Right renal cortex interstitium (tissue), 3 donors: ENCODE measurements around the gene NANOS1. TPM values are rescaled to one million over a fixed set of nuclear protein-coding genes. Genes with fewer than 3 reads are reported as not detected.
"Not testable (repeated sequence)": the region's sequence is repeated elsewhere in the genome, so short reads cannot be mapped to it uniquely, and the experiment has no call there.

Experiments used
- DNase-seq, 3 donors: peaks; one replicate each; pipeline ENCODE4 v3.0.0-alpha.2; 2013; ENCODE audit warnings: low read depth in 3 of 3, low spot score in 2 of 3
- polyA plus RNA-seq, 3 donors: library from polyadenylated mRNA; unstranded; fragments of 120-200 nt; gene quantifications; one replicate each; pipeline ENCODE4 v1.2.1, GENCODE V29; 2013; ENCODE audit not compliant: insufficient read length in 3 of 3

Gene NANOS1
- polyA plus RNA-seq, 3 donors: 3.4 to 4.5 (median 3.5) TPM

GRCh38 chr10:119006451-119007210 is 22.9 kb upstream of the NANOS1 start:
- DNase-seq: no peak

- no peak for DNase-seq
Observed at GRCh38 chr10:119007211-119007574, 22.3 kb upstream of the NANOS1 start.

GRCh38 chr10:119020627-119020946 is 8.9 kb upstream of the NANOS1 start:
- DNase-seq: no peak

GRCh38 chr10:119022846-119023552 is 6.5 kb upstream of the NANOS1 start:
- DNase-seq: no peak

- no peak for DNase-seq
Observed at GRCh38 chr10:119023553-119023868, 6.0 kb upstream of the NANOS1 start.

- DNase-seq: no peak
Observed at GRCh38 chr10:119024882-119025281, 4.6 kb upstream of the NANOS1 start.

GRCh38 chr10:119025336-119025735 is 4.2 kb upstream of the NANOS1 start:
- no peak for DNase-seq

- no peak for DNase-seq
Observed at GRCh38 chr10:119025776-119026175, 3.7 kb upstream of the NANOS1 start.

- DNase-seq: no peak
Observed at GRCh38 chr10:119026301-119027110, 3.0 kb upstream of the NANOS1 start.

GRCh38 chr10:119028445-119028899 is 1.0 kb upstream of the NANOS1 start:
- not testable (repeated sequence) for DNase-seq

- DNase-seq: peak; percentile 61 to 79 (median 69)
Observed at GRCh38 chr10:119028900-119029612, 458 bp upstream of the NANOS1 start.

GRCh38 chr10:119030421-119031250 is 1.1 kb downstream of the NANOS1 start:
- DNase-seq: no peak

GRCh38 chr10:119031496-119032059 is 2.1 kb downstream of the NANOS1 start:
- no peak for DNase-seq

- DNase-seq: no peak
Observed at GRCh38 chr10:119039161-119039560, 9.6 kb downstream of the NANOS1 start.

GRCh38 chr10:119041326-119041725 is 11.8 kb downstream of the NANOS1 start:
- no peak for DNase-seq

GRCh38 chr10:119042169-119042568 is 12.7 kb downstream of the NANOS1 start:
- DNase-seq: no peak

- DNase-seq: no peak
Observed at GRCh38 chr10:119045561-119045960, 16.0 kb downstream of the NANOS1 start.

GRCh38 chr10:119049361-119049760 is 19.8 kb downstream of the NANOS1 start:
- no peak for DNase-seq

GRCh38 chr10:119049777-119050176 is 20.3 kb downstream of the NANOS1 start:
- no peak for DNase-seq

- no peak for DNase-seq
Observed at GRCh38 chr10:119051775-119052174, 22.3 kb downstream of the NANOS1 start.
